ENCODE measurements around the gene CDK5RAP3.
"Not testable (repeated sequence)": the region's sequence is repeated elsewhere in the genome, so short reads cannot be mapped to it uniquely, and the experiment has no call there.

The CDK5RAP3 gene, protein sequence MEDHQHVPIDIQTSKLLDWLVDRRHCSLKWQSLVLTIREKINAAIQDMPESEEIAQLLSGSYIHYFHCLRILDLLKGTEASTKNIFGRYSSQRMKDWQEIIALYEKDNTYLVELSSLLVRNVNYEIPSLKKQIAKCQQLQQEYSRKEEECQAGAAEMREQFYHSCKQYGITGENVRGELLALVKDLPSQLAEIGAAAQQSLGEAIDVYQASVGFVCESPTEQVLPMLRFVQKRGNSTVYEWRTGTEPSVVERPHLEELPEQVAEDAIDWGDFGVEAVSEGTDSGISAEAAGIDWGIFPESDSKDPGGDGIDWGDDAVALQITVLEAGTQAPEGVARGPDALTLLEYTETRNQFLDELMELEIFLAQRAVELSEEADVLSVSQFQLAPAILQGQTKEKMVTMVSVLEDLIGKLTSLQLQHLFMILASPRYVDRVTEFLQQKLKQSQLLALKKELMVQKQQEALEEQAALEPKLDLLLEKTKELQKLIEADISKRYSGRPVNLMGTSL
- total RNA-seq = 28.1 to 49.1 (median 39.5) reads per million in 4 donors

DNA sequence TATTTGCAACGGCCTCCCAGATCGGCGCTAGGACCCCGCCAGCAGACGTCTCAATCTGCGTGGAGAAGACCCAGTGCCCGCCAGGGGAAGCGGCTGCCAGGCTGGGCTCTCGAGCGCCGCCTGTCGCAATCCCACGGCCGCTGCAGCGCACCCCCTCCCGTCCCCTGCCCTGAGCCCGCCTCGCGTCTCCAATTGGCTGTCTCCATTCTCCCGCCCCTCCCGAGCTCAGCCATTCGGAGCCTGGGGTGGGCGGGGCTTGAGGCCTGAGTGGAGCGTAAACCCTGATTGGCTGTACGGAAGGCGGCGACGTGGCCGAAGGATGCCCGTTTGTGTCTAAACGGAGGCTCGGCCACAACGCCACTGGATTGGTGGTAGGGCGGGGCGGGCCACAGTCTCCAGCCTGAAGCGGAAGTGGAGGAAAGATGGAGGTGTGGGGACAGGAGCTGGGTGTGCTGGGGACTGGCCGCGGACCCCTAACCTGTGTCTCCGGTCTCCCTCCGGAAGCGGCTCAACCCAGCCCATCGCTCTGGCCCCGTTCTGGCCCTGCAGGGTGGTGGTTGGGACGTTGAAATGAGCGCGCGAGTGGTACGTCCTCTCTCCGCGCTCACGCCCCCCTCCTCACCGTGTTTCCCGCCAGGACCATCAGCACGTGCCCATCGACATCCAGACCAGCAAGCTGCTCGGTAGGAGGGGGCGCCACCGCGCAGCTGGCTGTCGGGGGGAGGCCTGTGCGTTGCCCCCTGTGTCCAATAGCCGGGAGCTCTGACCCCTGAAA lies at the start of gene CDK5RAP3:
CDK5RAP3 (plus strand) TSS at position 389 of the 775 bp plus-strand sequence; CDS start at position 423, 34 bp downstream.
- peak; percentile 96 to 100 (median 97) for DNase-seq

DNA sequence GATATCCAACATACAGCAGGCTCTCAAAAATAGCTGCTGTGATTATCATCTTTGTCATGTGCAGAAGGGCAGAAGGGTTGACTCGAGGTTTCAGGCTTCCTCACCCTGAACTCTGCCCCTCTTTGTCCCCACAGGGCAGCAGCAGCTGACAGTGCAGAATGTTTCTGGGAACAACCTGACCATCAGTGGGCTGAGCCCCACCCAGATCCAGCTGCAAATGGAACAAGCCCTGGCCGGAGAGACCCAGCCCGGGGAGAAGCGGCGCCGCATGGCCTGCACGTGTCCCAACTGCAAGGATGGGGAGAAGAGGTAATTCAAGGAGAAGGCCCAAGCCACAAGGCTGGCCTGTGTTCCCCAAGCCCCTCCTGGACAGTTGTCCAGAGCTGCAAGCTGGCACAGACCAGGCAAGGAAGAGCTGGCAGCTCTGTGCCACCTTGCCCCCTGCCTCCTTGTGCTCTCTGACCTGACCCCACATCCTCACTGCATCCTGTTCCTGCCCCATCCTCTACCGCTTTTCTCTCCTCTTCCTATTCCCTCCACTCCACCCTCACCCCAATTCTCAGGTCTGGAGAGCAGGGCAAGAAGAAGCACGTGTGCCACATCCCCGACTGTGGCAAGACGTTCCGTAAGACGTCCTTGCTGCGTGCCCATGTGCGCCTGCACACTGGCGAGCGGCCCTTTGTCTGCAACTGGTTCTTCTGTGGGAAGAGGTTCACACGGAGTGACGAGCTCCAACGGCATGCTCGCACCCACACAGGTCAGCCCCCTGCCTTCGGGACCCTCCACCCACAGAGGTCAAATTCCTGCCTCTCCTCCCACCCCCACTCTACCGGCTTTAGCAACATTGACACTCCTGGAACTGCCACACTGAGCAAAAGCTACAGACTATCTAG lies 45.9 kb upstream of the CDK5RAP3 start:
- DNase-seq = no peak

DNA sequence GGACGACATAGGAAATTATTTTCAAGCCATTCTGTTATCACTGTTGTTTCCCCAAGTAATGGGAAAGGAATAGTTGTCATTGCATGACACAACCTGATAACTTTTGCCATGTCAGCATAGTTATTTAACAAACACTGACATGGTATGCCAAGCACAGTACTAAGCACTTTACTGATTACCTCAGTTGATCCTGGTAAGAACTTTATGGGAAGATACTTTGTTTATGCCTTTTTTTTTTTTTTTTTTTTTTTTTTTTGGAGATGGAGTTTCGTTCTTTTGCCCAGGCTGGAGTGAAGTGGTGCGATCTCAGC lies 45.3 kb upstream of the CDK5RAP3 start:
- DNase-seq = no peak

DNA sequence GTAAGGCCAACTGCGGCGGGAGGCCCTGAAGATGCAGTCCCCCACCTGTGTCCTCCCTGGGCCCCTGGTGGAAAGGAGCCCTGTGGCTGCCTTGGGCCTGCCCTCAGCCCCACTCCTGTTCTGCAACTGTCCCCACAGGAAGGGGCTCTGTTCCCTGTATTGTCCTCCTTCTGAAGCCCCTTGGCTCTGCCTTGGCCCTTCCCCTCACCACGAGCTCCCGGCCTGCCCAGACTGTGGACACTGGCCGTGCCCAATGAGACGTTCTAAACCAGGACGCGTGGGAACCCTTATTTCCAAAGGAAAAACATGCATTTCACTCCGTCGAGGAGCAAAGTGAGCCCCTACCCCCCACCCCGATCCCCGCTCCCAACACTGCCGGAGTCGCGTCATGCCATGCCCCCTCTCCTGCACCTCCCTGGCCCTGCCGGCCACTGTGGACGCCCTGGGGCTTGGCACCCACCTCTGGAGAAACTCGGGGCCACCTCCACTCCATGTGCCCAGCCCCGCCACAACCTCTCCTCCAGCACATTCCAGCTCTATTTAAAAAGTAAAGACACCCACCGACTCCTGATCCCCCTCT lies 43.0 kb upstream of the CDK5RAP3 start:
- DNase-seq = no peak

- no peak for DNase-seq
These were observed 42.5 kb upstream of the CDK5RAP3 start for GRCh38 chr17:47928415-47928814.

DNA sequence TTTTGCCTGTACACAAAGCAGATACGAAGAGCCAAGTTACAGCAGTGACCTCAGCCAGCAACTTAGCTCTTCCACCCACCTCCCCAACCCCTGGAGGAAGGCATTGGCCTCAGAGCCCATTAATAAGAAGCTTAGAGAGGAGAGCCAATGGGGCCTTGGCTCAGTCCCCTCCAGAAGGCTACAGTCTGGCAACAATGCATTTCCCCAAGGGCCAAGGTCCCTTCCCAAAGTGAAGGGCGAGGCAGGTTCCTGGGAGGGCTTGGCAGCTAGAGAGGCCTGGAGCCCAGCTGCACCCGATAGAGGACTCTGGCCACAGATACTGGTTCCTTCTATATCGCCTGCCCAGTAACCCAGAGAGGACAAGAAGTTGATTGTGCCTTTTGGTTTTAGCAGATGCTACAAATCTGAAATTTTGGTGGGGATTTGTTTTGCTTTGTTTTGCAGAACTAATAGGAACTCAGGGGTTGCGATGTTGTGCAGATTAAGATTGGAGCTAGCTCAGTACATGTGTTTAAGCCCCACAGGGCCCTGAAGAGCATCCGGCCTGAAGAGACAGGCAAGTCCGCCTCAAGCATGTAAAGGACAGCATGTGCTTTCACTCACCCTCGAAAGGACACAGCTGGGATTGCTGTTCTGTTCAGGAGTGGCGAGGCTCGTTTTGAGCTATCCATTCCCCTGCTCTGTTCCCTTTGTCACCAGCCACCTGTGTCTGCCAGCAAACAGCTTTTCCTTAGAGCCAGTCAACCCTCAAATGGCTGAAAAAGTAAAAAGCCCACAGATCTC lies 41.5 kb upstream of the CDK5RAP3 start:
- no peak for DNase-seq

DNA sequence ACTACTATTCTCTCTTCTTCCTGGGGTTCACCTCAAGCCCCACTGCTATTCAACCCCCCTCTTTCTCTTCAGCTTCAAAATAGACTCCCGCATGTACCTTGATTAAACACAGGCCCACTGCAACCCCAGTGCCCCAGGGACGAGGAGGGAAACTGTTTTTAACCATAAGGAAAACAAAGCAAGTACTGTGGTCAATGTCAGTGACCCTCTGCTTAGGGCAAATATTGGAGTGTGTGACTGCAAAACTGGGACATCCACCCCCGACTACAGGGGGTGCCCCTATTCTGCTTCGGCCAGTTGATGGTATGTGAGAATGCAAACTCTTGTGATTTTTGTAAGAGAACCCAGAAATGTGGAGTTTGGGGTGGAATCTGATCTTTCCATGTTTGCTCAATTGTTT lies 39.1 kb upstream of the CDK5RAP3 start:
- no peak for DNase-seq

- DNase-seq = no peak
These were observed 36.1 kb upstream of the CDK5RAP3 start for GRCh38 chr17:47934856-47935255.

DNA sequence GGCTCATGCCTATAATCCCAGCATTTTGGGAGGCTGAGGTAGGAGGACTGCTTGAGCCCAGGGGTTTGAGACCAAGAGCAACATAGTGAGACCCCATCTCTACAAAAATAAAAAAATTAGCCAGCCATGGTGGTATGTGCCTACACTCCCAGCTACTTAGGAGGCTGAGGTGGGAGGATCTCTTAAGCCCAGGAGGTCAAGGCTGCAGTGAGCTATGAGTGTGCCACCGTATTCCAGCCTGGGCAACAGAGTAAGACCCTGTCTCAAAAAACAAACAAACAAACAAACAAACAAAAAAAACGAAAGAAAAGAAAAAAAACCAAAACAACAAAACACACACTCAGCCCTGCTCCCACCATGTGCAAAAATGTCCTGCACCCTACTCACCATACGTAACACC lies 35.4 kb upstream of the CDK5RAP3 start:
- DNase-seq = not testable (repeated sequence)

- DNase-seq = no peak
These were observed 35.0 kb upstream of the CDK5RAP3 start for GRCh38 chr17:47935961-47936360.

GRCh38 chr17:47937941-47938340 lies 33.0 kb upstream of the CDK5RAP3 start:
- no peak for DNase-seq

DNA sequence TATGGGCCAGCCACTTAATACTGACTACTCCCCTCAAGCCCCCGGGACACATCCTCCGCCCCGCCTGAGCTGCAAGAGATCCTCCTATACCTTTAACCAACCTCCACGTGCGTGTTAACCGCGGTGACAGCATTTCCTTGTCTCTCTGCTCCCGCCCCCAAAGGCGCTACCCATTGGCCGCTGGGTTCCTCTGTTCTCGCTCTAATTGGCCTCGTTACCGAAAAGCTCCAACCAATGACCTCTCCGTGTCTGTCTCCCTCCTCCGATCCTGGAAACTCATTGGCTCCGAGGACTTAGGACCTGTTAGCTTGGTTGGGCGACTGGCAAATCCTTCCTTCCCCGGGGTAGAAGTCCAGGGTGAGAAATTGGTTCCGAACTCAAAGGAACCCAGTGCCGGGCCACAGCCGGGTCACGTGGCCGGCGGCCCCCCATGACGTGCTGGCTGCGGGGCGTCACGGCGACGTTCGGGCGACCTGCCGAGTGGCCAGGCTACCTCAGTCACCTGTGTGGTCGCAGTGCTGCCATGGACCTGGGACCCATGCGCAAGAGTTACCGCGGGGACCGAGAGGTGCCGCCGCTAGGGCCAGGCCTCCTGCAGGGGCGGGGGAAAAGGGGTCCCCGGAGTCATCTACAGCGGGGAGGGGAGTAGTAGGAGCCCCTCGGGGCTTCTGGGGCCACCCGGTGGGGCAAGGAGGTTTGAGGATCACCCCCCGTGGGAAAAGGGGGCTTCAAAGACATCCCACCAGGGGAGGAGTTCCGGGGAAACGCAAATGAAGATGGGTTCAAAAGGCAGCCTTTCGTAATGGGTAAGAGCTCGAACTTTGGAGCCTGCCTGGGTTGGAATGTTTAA lies 29.4 kb upstream of the CDK5RAP3 start, which contains the start of gene PNPO:
PNPO (plus strand) TSS at position 326 of the 850 bp plus-strand sequence; CDS start at position 431, 105 bp downstream.
- peak; percentile 83 to 97 (median 90) for DNase-seq

- no peak for DNase-seq
These were observed 28.8 kb upstream of the CDK5RAP3 start for GRCh38 chr17:47942096-47942510.

DNA sequence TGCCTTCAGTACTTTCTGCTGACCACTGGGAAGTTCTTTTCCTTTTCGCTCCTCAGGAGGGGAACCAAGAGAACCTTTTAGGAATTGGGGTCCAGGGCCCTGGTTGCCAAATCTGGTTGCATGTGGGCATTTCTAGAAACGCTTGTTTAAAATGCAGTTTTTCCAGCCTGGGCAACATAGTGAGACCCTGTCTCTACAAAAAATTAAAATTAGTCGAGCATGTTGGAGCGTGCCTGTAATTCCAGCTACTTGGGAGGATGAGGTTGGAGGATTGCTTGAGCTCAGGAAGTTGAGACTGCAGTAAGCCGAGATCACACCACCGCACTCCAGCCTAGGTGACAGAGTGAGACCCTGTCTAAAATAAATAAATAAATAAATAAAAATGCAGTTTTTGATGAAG lies 28.3 kb upstream of the CDK5RAP3 start:
- DNase-seq = no peak

- peak in 1 of 5 donors; percentile 20 for DNase-seq
These were observed 25.8 kb upstream of the CDK5RAP3 start for GRCh38 chr17:47945080-47945479.

GRCh38 chr17:47945529-47946508 lies 25.1 kb upstream of the CDK5RAP3 start:
- DNase-seq = no peak

DNA sequence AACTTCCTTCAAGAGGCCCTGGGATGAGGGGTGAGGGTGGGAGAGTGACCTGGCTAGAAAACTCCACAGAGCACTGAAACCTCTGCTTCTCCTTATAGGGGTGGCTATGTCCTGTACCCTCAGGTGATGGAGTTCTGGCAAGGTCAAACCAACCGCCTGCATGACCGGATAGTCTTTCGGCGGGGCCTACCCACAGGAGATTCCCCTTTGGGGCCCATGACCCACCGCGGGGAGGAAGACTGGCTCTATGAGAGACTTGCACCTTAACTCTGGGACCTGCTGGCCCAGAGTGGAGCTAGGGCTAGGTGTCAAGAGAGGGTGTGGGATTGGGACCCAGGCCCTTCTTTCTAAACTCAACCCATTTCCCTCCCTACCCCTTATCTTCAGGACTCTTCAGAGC lies 24.4 kb upstream of the CDK5RAP3 start:
- no peak for DNase-seq

GRCh38 chr17:47946929-47947397 lies 23.9 kb upstream of the CDK5RAP3 start:
- peak; percentile 24 to 78 (median 59) for DNase-seq

DNA sequence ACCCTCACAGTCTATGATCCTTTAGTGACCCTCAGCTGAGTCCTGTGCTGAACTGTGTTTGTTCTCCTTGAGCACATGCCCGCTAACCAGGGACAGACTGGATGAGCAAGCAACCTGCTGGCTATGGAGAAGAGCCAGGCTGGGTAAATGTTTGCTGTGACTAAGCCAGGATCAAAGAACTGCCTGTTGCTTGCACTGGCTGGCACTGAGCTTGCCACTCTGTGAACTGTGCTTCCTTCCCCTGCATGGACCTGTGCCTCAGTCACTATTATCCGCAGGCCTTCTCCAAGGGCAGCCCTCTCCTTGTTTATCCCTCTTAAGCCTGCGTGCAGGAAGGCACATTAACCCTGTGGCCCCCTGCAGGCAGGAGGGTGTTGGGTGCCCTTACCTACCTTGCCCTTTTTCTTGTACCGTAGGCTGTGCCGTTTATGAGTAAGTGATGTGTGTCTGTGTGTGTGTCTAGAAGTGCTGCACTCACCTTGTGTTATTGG lies 22.2 kb upstream of the CDK5RAP3 start:
- DNase-seq = no peak
